ENCODE data around the gene MYBPC3. TPM values are rescaled to one million over a fixed set of nuclear protein-coding genes. Genes with fewer than 3 reads are reported as not detected.

MYBPC3 gene
- total and polyA plus RNA-seq, 2 experiments from 2014 or later: not detected

- no peak overlapping the region for H3K4me3 ChIP-seq
- H3K27ac ChIP-seq (ENCODE audit: low read depth): no peak overlapping the region
- peaks cover 32% of the 10 kb centered on the region for H3K36me3 ChIP-seq (ENCODE audit: insufficient read depth)
- no peaks in the 10 kb centered on the region for H4K20me1 ChIP-seq (replicated peaks; ENCODE audit: insufficient read depth)
- ATAC-seq (no peak), DNase-seq (ENCODE audit: low spot score) (no peak)
- Mint-ChIP-seq H3K27ac (no peak overlapping the region), H3K9me3 (peaks cover 10% of the 10 kb centered on the region; the same call in 2 of the 3 replicates), H3K4me1 (no peaks in the 10 kb centered on the region), H3K36me3 (ENCODE audit: low read depth) (peaks cover 86% of the 10 kb centered on the region), H3K27me3 (ENCODE audit: insufficient read depth, low read depth, poor library complexity) (no peaks in the 10 kb centered on the region), H3K4me3 (no peak overlapping the region)
- H3K79me2 ChIP-seq (replicated peaks; ENCODE audit: insufficient read depth): no peaks in the 10 kb centered on the region; the same call in none of the 2 replicates
- H3F3A ChIP-seq (replicated peaks; ENCODE audit: low read depth): no peaks in the 10 kb centered on the region
- no peak overlapping the region for H2AFZ ChIP-seq
- no peak overlapping the region for H3K4me2 ChIP-seq
- H3K27me3 ChIP-seq (ENCODE audit: insufficient read depth): no peaks in the 10 kb centered on the region
- no peaks in the 10 kb centered on the region for H3K9me2 ChIP-seq (ENCODE audit: insufficient read depth)
- H3K4me1 ChIP-seq (ENCODE audit: insufficient read depth): no peaks in the 10 kb centered on the region
- no peak for TF ChIP-seq CTCF (conservative IDR thresholded peaks at IDR 0.05; ENCODE audit: low read depth in 2 of 2)
- no peak for TF ChIP-seq ZNF331 (CRISPR knock-in tag; IDR thresholded peaks at IDR 0.05; ENCODE audit: low read depth)
- TF ChIP-seq POLR2AphosphoS5 (IDR thresholded peaks at IDR 0.05; ENCODE audit: low read depth): no peak
- no peak for TF ChIP-seq ETS1 (IDR thresholded peaks at IDR 0.05)
- TF ChIP-seq JUNB (IDR thresholded peaks at IDR 0.05; ENCODE audit: unreplicated experiment): no peak
- no peak for TF ChIP-seq NANOG (IDR thresholded peaks at IDR 0.05; ENCODE audit: borderline replicate concordance)
- TF ChIP-seq EZH2 (IDR thresholded peaks at IDR 0.05; ENCODE audit: low read depth, unreplicated experiment): no peak
- no peak for TF ChIP-seq STAT1 (IDR thresholded peaks at IDR 0.05; ENCODE audit: unreplicated experiment)
- TF ChIP-seq ZNF114 (CRISPR knock-in tag; IDR thresholded peaks at IDR 0.05): no peak
- no peak for TF ChIP-seq CREB1 (CRISPR knock-in tag; IDR thresholded peaks at IDR 0.05; ENCODE audit: low read depth)
- no peak for TF ChIP-seq REST (IDR thresholded peaks at IDR 0.05; ENCODE audit: unreplicated experiment)
- no peak for TF ChIP-seq EZH2phosphoT487 (IDR thresholded peaks at IDR 0.05; ENCODE audit: unreplicated experiment)
- no peak for TF ChIP-seq ZNF462 (CRISPR knock-in tag; IDR thresholded peaks at IDR 0.05)
Measured at GRCh38 chr11:47299078-47299477, 53.4 kb downstream of the MYBPC3 start.

All from GM23338 (cell line).